Effector memory CD8-positive, alpha-beta T cell (primary cell): ENCODE data around the gene SYTL3.
"Not testable (repeated sequence)": the region's sequence is repeated elsewhere in the genome, so short reads cannot be mapped to it uniquely, and the experiment has no call there.

Experiments
- ATAC-seq: fragments of 150-1000 bp; cut with Tn5 transposase; replicated peaks from 2 replicates; pipeline ENCODE4 v1.10.0; 2021; ENCODE audit warnings: mild to moderate bottlenecking, moderate library complexity
- DNase-seq, 3 experiments: peaks; one replicate each; pipeline ENCODE4 v3.0.0; 2021
- H3K27ac Mint-ChIP-seq, 2 donors: one replicate each; pipeline ENCODE4 v1.8.0; 2022; ENCODE audit warnings: mild to moderate bottlenecking in 2 of 2, mixed read lengths in 2 of 2, moderate library complexity in 2 of 2
- H3K27me3 Mint-ChIP-seq, 2 donors: one replicate each; pipeline ENCODE4 v1.8.0; 2022; ENCODE audit warnings: mixed read lengths in 2 of 2
- H3K36me3 Mint-ChIP-seq: one replicate; pipeline ENCODE4 v1.8.0; 2022; ENCODE audit warnings: mild to moderate bottlenecking, moderate library complexity, mixed read lengths; ENCODE audit not compliant: insufficient read depth
- H3K4me1 Mint-ChIP-seq, 2 donors: one replicate each; pipeline ENCODE4 v1.8.0; 2022; ENCODE audit warnings: low read depth in 2 of 2, mixed read lengths in 2 of 2
- H3K4me3 Mint-ChIP-seq, 2 donors: one replicate each; pipeline ENCODE4 v1.8.0; 2022; ENCODE audit warnings: mild to moderate bottlenecking in 2 of 2, mixed read lengths in 2 of 2, moderate library complexity in 2 of 2
- H3K9me3 Mint-ChIP-seq, 2 donors: one replicate each; pipeline ENCODE4 v1.8.0; 2022; ENCODE audit warnings: mixed read lengths in 2 of 2

Gene SYTL3

GRCh38 chr6:158686791-158687381, 37.0 kb downstream of the SYTL3 start:
- H3K36me3 Mint-ChIP-seq = peaks cover 65% of the 10 kb centered on the region
- ATAC-seq (peak; percentile 93), DNase-seq (peak; percentile 55 to 62 (median 56))
- peak overlapping the region; percentile 97 for H3K27ac Mint-ChIP-seq
- H3K9me3 Mint-ChIP-seq = no peaks in the 10 kb centered on the region
- peak overlapping the region; percentile 62 to 79 for H3K4me3 Mint-ChIP-seq
- H3K4me1 Mint-ChIP-seq = peaks cover 34 to 46% of the 10 kb centered on the region in 2 donors
- H3K27me3 Mint-ChIP-seq = no peaks in the 10 kb centered on the region

GRCh38 chr6:158687506-158687905, 37.7 kb downstream of the SYTL3 start:
- peaks cover 61% of the 10 kb centered on the region for H3K36me3 Mint-ChIP-seq
- DNase-seq (no peak), ATAC-seq (no peak)
- peak overlapping the region; percentile 62 to 79 for H3K4me3 Mint-ChIP-seq
- H3K27me3 Mint-ChIP-seq = no peaks in the 10 kb centered on the region
- H3K9me3 Mint-ChIP-seq = no peaks in the 10 kb centered on the region
- H3K27ac Mint-ChIP-seq = peak overlapping the region; percentile 97
- peaks cover 34 to 46% of the 10 kb centered on the region in 2 donors for H3K4me1 Mint-ChIP-seq

- no peaks in the 10 kb centered on the region for H3K9me3 Mint-ChIP-seq
- no peak for DNase-seq
Measured at GRCh38 chr6:158688860-158689259, 39.0 kb downstream of the SYTL3 start.

GRCh38 chr6:158694913-158695312, 45.1 kb downstream of the SYTL3 start:
- no peak for ATAC-seq
- no peak overlapping the region for H3K4me3 Mint-ChIP-seq
- peak overlapping the region in 1 of 2 donors; percentile 79 for H3K27ac Mint-ChIP-seq

More at GRCh38 chr6:158688860-158689259, 39.0 kb downstream of the SYTL3 start:
- Mint-ChIP-seq H3K4me3 (no peak overlapping the region), H3K4me1 (peaks cover 29 to 41% of the 10 kb centered on the region in 2 donors), H3K27me3 (no peaks in the 10 kb centered on the region), H3K27ac (peak overlapping the region; percentile 38 to 97), H3K36me3 (peaks cover 61% of the 10 kb centered on the region)
- ATAC-seq = no peak

GRCh38 chr6:158697811-158698210, 48.0 kb downstream of the SYTL3 start:
- H3K9me3 Mint-ChIP-seq = no peaks in the 10 kb centered on the region
- no peaks in the 10 kb centered on the region for H3K27me3 Mint-ChIP-seq
- H3K4me3 Mint-ChIP-seq = no peak overlapping the region
- peak overlapping the region in 1 of 2 donors; percentile 31 for H3K27ac Mint-ChIP-seq
- peaks cover 10 to 23% of the 10 kb centered on the region in 2 donors for H3K4me1 Mint-ChIP-seq
- DNase-seq (no peak), ATAC-seq (no peak)
- H3K36me3 Mint-ChIP-seq = peaks cover 55% of the 10 kb centered on the region

More at GRCh38 chr6:158694913-158695312, 45.1 kb downstream of the SYTL3 start:
- no peak for DNase-seq
- H3K9me3 Mint-ChIP-seq = no peaks in the 10 kb centered on the region
- peaks cover under 1 to 10% of the 10 kb centered on the region in 2 donors for H3K4me1 Mint-ChIP-seq
- peaks cover 53% of the 10 kb centered on the region for H3K36me3 Mint-ChIP-seq
- no peaks in the 10 kb centered on the region for H3K27me3 Mint-ChIP-seq

GRCh38 chr6:158698931-158699330, 49.1 kb downstream of the SYTL3 start:
- DNase-seq = no peak

GRCh38 chr6:158701268-158701667, 51.4 kb downstream of the SYTL3 start:
- H3K4me1 Mint-ChIP-seq = peaks cover 16 to 34% of the 10 kb centered on the region in 2 donors
- not testable (repeated sequence) for DNase-seq, H3K27me3 Mint-ChIP-seq, H3K9me3 Mint-ChIP-seq, H3K4me3 Mint-ChIP-seq, ATAC-seq
- H3K36me3 Mint-ChIP-seq = peaks cover 42% of the 10 kb centered on the region
- H3K27ac Mint-ChIP-seq = peak overlapping the region; percentile 74 to 87

More at GRCh38 chr6:158698931-158699330, 49.1 kb downstream of the SYTL3 start:
- no peak overlapping the region for H3K4me3 Mint-ChIP-seq
- peaks cover 51% of the 10 kb centered on the region for H3K36me3 Mint-ChIP-seq
- H3K4me1 Mint-ChIP-seq = peaks cover 10 to 28% of the 10 kb centered on the region in 2 donors
- H3K27ac Mint-ChIP-seq = peak overlapping the region in 1 of 2 donors; percentile 59
- H3K27me3 Mint-ChIP-seq = no peaks in the 10 kb centered on the region
- H3K9me3 Mint-ChIP-seq = no peaks in the 10 kb centered on the region
- no peak for ATAC-seq

GRCh38 chr6:158703111-158703836, 53.4 kb downstream of the SYTL3 start:
- H3K9me3 Mint-ChIP-seq = no peaks in the 10 kb centered on the region
- H3K4me3 Mint-ChIP-seq = peak overlapping the region; percentile 36 to 85
- DNase-seq (no peak), ATAC-seq (no peak)
- H3K27me3 Mint-ChIP-seq = no peaks in the 10 kb centered on the region
- peaks cover 42% of the 10 kb centered on the region for H3K36me3 Mint-ChIP-seq
- peak overlapping the region in 1 of 2 donors; percentile 86 for H3K27ac Mint-ChIP-seq
- peaks cover 16 to 30% of the 10 kb centered on the region in 2 donors for H3K4me1 Mint-ChIP-seq

GRCh38 chr6:158703837-158704822, 54.3 kb downstream of the SYTL3 start:
- H3K4me1 Mint-ChIP-seq = peaks cover 19 to 30% of the 10 kb centered on the region in 2 donors
- ATAC-seq = peak; percentile 92
- H3K27me3 Mint-ChIP-seq = no peaks in the 10 kb centered on the region
- no peaks in the 10 kb centered on the region for H3K9me3 Mint-ChIP-seq
- H3K36me3 Mint-ChIP-seq = peaks cover 46% of the 10 kb centered on the region
- peak overlapping the region; percentile 78 to 85 for H3K4me3 Mint-ChIP-seq
- peak; percentile 76 to 79 (median 78) for DNase-seq
- H3K27ac Mint-ChIP-seq = peak overlapping the region; percentile 86 to 92

- H3K27ac Mint-ChIP-seq = peak overlapping the region; percentile 80 to 84
- no peaks in the 10 kb centered on the region for H3K9me3 Mint-ChIP-seq
- no peaks in the 10 kb centered on the region for H3K27me3 Mint-ChIP-seq
- DNase-seq (no peak), ATAC-seq (no peak)
- peaks cover 57% of the 10 kb centered on the region for H3K36me3 Mint-ChIP-seq
- H3K4me3 Mint-ChIP-seq = peak overlapping the region in 1 of 2 donors; percentile 43
- H3K4me1 Mint-ChIP-seq = peaks cover 16 to 28% of the 10 kb centered on the region in 2 donors
Measured at GRCh38 chr6:158705386-158706126, 55.7 kb downstream of the SYTL3 start.

- Mint-ChIP-seq H3K4me1 (peaks cover 12 to 23% of the 10 kb centered on the region in 2 donors), H3K9me3 (no peaks in the 10 kb centered on the region), H3K27ac (peak overlapping the region in 1 of 2 donors; percentile 31), H3K36me3 (peaks cover 58% of the 10 kb centered on the region), H3K4me3 (no peak overlapping the region), H3K27me3 (no peaks in the 10 kb centered on the region)
- DNase-seq (no peak), ATAC-seq (no peak)
Measured at GRCh38 chr6:158706369-158706982, 56.6 kb downstream of the SYTL3 start.

GRCh38 chr6:158707120-158707820, 57.4 kb downstream of the SYTL3 start:
- H3K27ac Mint-ChIP-seq = peak overlapping the region in 1 of 2 donors; percentile 31
- H3K4me1 Mint-ChIP-seq = peaks cover 13 to 19% of the 10 kb centered on the region in 2 donors
- DNase-seq = no peak
- H3K27me3 Mint-ChIP-seq = no peaks in the 10 kb centered on the region
- no peak overlapping the region for H3K4me3 Mint-ChIP-seq
- no peaks in the 10 kb centered on the region for H3K9me3 Mint-ChIP-seq
- no peak for ATAC-seq
- H3K36me3 Mint-ChIP-seq = peaks cover 58% of the 10 kb centered on the region
